Transverse colon (tissue), 4 donors: Measurements from ENCODE around the gene EEPD1.

Experiments
- EP300 ChIP-seq: sonication (generic); formaldehyde crosslinking; IDR thresholded peaks from one replicate; pipeline ENCODE4 v1.6.1; 2017; ENCODE audit warnings: antibody characterized with exemption, low read depth
- POLR2A ChIP-seq: fragments of 450-650 bp; IDR thresholded peaks from one replicate; pipeline ENCODE4 v1.6.1; 2016; ENCODE audit warnings: antibody characterized with exemption, mild to moderate bottlenecking, moderate library complexity
- POLR2AphosphoS5 ChIP-seq, 3 donors: sonication (generic); formaldehyde crosslinking; IDR thresholded peaks; one replicate each; pipeline ENCODE4 v1.6.1; 2016; ENCODE audit warnings: antibody characterized with exemption in 3 of 3
- TF ChIP-seq, protein P1 (sequence below), 5 experiments: fragments of 200-600 bp in 3 of 5; fragments of 450-650 bp in 2 of 5; sonication (generic) in 3 of 5; IDR thresholded peaks; 1 replicate in 2 of 5; 2 replicates in 3 of 5; pipeline ENCODE4 v1.5.1; 2016 to 2017; ENCODE audit warnings: antibody characterized with exemption in 5 of 5, inconsistent platforms in 3 of 5, mild to moderate bottlenecking in 2 of 5, moderate library complexity in 1 of 5

DNA sequence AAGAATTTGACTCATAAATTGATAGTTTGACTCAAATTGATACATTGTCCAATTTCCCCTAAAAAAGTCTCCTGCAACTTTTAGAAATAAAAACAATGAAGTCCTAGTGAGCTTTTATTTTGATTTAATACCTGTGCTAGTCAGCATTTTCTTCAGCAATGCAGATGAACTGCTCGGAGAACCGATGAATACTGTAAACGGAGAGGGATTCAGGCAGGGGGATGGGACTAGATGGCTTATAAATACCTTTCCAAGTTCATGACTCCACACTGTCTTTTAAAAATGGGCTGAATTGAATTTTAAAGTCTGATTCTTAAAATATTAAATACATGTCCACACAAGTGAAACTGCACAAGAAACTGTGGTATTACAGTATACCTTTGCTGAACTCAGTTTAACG is 12.7 kb downstream of the EEPD1 start:
- TF ChIP-seq POLR2A (no peak), EP300 (no peak), POLR2AphosphoS5 (IDR thresholded peaks at IDR 0.05) (no peak)
- TF ChIP-seq, protein P1, sequence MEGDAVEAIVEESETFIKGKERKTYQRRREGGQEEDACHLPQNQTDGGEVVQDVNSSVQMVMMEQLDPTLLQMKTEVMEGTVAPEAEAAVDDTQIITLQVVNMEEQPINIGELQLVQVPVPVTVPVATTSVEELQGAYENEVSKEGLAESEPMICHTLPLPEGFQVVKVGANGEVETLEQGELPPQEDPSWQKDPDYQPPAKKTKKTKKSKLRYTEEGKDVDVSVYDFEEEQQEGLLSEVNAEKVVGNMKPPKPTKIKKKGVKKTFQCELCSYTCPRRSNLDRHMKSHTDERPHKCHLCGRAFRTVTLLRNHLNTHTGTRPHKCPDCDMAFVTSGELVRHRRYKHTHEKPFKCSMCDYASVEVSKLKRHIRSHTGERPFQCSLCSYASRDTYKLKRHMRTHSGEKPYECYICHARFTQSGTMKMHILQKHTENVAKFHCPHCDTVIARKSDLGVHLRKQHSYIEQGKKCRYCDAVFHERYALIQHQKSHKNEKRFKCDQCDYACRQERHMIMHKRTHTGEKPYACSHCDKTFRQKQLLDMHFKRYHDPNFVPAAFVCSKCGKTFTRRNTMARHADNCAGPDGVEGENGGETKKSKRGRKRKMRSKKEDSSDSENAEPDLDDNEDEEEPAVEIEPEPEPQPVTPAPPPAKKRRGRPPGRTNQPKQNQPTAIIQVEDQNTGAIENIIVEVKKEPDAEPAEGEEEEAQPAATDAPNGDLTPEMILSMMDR (IDR thresholded peaks at IDR 0.05) = no peak
